Activated T-cell treated with anti-CD3 and anti-CD28 coated beads, Interleukin-2, amount 50 U/mL, for 72 hours (primary cell): ENCODE results near the gene ELF4. TPM values are rescaled to one million over a fixed set of nuclear protein-coding genes. Genes with fewer than 3 reads are reported as not detected.
A peak's percentile ranks its signal among the peaks of the same experiment; 100 is the strongest.

Source experiments
- ATAC-seq, 2 donors: fragments of 150-1000 bp; cut with Tn5 transposase; replicated peaks in 1 of 2; 2 replicates each; pipeline ENCODE4 v1.10.0; 2021; ENCODE audit warnings: moderate library complexity in 2 of 2, mild to moderate bottlenecking in 1 of 2
- DNase-seq, 2 donors: peaks; one replicate each; pipeline ENCODE4 v3.0.0; 2021 to 2022; ENCODE audit warnings: mixed read lengths in 1 of 2
- H3K27ac Mint-ChIP-seq: one replicate; pipeline ENCODE4 v1.8.0; 2022; ENCODE audit warnings: mild to moderate bottlenecking, moderate library complexity, mixed read lengths
- H3K27me3 Mint-ChIP-seq: one replicate; pipeline ENCODE4 v1.8.0; 2022; ENCODE audit warnings: low read depth, mixed read lengths
- H3K36me3 Mint-ChIP-seq, 2 donors: one replicate each; pipeline ENCODE4 v1.8.0; 2022; ENCODE audit warnings: mixed read lengths in 2 of 2, mild to moderate bottlenecking in 1 of 2; ENCODE audit not compliant: insufficient read depth in 2 of 2
- H3K4me1 Mint-ChIP-seq: one replicate; pipeline ENCODE4 v1.8.0; 2022; ENCODE audit warnings: low read depth, mixed read lengths
- H3K4me3 Mint-ChIP-seq, 2 donors: one replicate each; pipeline ENCODE4 v1.8.0; 2022; ENCODE audit warnings: mild to moderate bottlenecking in 2 of 2, mixed read lengths in 2 of 2, moderate library complexity in 2 of 2
- H3K9me3 Mint-ChIP-seq, 2 donors: one replicate each; pipeline ENCODE4 v1.8.0; 2022; ENCODE audit warnings: mixed read lengths in 2 of 2
- total RNA-seq, 2 donors: library from RNA; stranded (reverse); gene quantifications; one replicate each; pipeline ENCODE4 v1.2.3, GENCODE V29; 2022

Gene ELF4
- total RNA-seq, 2 donors from 2014 or later, result 37.9 to 41.0 TPM

DNA sequence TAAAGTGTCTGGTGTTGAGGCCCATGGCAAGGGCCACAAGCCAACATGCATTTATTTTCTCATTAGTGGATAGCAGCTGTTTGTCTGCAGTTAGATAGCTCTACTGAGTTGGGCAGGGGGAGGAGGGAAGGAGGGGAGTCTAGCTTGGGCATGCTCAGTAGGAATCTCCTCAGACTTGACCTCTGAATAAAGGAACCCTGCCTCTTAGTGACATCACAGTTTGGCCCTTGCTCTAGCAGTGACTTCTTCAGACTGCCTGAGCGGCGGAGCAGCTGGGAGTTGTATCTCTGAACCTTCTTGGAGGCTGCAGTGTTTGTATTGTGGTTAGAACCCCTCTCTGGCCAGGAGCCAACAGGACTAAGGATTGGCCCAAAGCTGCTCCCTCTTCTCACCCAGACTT, 70.5 kb downstream of the ELF4 start:
- Mint-ChIP-seq H3K36me3 (no peaks in the 10 kb centered on the region), H3K4me3 (no peak overlapping the region), H3K9me3 (no peaks in the 10 kb centered on the region), H3K27ac (no peak overlapping the region), H3K27me3 (no peaks in the 10 kb centered on the region), H3K4me1 (no peaks in the 10 kb centered on the region)
- ATAC-seq, result no peak
- no peak for DNase-seq

DNA sequence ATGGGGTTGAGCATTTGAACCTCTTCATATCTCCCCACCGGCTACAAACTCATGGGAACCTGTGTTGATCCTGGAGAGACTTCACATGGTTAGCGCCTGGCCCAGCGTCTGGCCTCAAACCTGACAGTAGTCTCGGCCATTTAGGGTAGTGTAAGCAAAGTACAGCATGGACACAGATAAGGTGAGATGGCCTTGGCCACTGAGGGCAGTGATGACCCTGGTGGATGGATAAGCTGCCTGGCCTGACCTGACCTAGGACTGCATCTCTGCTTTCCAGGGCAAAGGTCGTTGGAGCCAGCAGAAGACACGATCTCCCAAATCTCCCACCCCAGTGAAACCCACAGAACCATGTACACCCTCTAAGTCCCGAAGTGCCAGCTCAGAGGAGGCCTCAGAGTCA, 76.1 kb downstream of the ELF4 start:
- no peak overlapping the region for H3K4me3 Mint-ChIP-seq
- H3K27me3 Mint-ChIP-seq, result peaks cover 6% of the 10 kb centered on the region
- no peak overlapping the region for H3K27ac Mint-ChIP-seq
- ATAC-seq, result no peak
- H3K36me3 Mint-ChIP-seq, result no peaks in the 10 kb centered on the region
- no peaks in the 10 kb centered on the region for H3K4me1 Mint-ChIP-seq
- no peaks in the 10 kb centered on the region for H3K9me3 Mint-ChIP-seq
- no peak for DNase-seq

DNA sequence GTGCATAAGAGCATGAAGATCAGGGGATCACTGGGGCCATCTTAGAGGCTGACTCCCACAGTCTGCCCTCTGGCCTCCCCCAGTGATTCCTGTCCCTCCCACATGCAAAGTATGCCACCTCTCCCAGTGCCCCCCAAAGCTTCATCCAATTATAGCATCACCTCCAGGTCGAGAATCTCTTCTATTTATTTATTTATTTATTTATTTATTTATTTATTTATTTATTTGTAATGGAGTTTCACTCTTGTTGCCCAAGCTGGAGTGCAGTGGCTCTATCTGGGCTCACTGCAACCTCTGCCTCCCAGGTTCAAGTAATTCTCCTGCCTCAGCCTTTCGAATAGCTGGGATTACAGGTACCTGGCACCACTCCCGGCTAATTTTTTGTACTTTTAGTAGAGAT, 77.7 kb downstream of the ELF4 start:
- Mint-ChIP-seq H3K27ac (no peak overlapping the region), H3K36me3 (no peaks in the 10 kb centered on the region), H3K9me3 (no peaks in the 10 kb centered on the region), H3K4me1 (no peaks in the 10 kb centered on the region), H3K4me3 (no peak overlapping the region), H3K27me3 (peaks cover 6% of the 10 kb centered on the region)
- ATAC-seq, result no peak
- DNase-seq, result no peak

DNA sequence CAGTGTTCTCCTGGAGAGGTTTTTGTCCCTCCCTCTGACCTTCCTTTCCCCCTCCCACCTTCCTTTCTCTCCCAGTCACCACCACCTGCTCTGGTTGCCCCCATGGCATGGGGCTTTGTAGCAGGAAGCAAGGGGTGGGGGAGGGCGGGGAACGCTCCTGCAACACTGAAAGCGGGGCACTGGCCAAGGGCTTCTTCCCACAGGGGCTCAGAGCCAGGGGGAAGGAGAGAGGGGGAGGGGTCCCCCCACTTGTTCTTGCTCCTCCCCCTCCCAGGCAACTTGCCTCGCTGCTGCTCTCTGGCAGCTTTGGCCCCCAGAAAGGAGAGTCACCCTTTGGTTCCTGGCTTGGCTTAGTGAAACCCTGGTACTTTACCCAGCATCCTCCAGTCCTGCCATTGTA, 79.5 kb downstream of the ELF4 start:
- peaks cover 11% of the 10 kb centered on the region for H3K27me3 Mint-ChIP-seq
- H3K9me3 Mint-ChIP-seq, result no peaks in the 10 kb centered on the region
- no peak overlapping the region for H3K4me3 Mint-ChIP-seq
- no peak for DNase-seq
- ATAC-seq, result no peak
- H3K27ac Mint-ChIP-seq, result no peak overlapping the region
- H3K36me3 Mint-ChIP-seq, result no peaks in the 10 kb centered on the region
- H3K4me1 Mint-ChIP-seq, result no peaks in the 10 kb centered on the region

DNA sequence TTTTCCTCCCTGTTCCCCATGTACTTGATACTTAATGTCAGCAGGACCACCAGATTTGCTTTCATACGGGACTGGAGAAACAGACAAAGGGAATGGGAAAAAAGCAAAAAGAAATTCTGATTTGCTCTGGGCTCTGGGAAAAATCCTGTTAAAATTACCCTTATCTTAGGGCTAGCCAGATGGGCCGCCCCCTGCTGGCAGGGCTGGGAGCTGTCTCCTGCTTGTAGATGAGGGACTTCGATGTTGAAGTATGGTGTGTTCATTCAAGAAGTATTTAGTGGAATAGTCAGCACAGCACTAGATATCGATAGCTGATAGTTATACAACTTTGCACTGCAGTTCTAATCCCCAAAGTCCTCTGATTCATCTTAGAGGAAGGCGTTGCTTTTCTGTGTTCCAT, 82.1 kb downstream of the ELF4 start:
- H3K36me3 Mint-ChIP-seq, result no peaks in the 10 kb centered on the region
- no peaks in the 10 kb centered on the region for H3K9me3 Mint-ChIP-seq
- H3K27me3 Mint-ChIP-seq, result peaks cover 11% of the 10 kb centered on the region
- ATAC-seq (no peak), DNase-seq (peak; percentile 42 to 47)
- peaks cover 9% of the 10 kb centered on the region for H3K4me1 Mint-ChIP-seq
- no peak overlapping the region for H3K4me3 Mint-ChIP-seq
- H3K27ac Mint-ChIP-seq, result no peak overlapping the region

DNA sequence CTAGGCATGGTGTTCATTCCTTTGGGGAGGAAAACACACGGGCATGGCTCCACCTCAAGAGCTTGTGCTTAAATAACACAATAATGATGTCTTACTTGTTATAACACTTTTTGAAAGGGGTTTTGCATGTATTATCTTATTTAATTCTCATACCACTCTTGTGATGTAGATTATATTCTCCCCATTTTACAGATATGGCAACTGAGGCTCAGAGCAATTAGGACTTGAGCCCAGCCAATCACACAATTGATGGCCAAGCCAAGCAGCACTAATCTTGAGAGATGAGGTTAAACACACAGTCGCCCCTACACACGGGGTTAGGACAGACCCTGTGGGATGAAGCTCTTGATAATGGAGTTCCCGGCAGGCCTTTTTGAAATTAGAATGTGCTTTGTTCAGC, 82.7 kb downstream of the ELF4 start:
- Mint-ChIP-seq H3K27ac (no peak overlapping the region), H3K36me3 (no peaks in the 10 kb centered on the region), H3K4me3 (no peak overlapping the region), H3K27me3 (peaks cover 11% of the 10 kb centered on the region), H3K4me1 (peaks cover 9% of the 10 kb centered on the region), H3K9me3 (no peaks in the 10 kb centered on the region)
- ATAC-seq, result no peak
- no peak for DNase-seq

DNA sequence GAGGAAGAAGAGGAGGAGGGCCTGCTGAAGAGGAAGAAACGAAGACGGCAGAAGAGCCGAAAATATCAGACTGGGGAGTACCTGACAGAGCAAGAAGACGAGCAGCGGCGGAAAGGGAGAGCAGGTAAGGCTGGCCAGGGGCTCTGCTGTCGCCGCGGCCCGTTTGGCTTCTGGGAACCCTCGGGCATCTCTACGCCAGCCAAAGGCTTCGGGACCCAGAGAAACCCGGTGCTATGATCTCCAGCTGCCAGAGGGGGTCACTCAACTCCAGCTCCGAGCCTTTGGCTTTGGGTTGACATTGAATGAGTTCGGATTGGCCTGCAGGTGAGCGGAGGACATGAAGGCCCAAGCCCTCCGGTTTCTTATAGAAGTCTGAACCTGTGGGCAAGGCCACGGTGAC, 85.0 kb downstream of the ELF4 start:
- Mint-ChIP-seq H3K4me3 (no peak overlapping the region), H3K27ac (no peak overlapping the region)

DNA sequence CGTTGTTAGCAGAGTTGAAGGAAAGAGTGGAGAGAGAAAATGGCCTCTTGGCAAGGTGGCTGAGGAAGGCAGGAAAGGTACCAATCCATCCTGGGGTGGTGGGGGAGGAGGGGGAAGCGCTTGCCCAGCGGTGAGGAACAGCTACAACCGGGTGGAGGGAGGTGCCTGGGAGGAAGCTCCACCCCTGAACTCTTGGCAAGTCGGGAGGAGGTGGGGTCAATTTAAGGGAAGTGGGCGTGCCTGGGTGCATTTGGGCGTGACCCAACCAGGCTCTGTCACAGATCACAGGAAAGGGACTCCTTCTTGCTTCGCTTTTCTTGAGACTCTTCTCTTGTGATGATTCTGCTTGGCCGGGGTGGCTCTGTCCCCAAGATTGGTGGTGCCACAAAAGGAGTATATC, 86.2 kb downstream of the ELF4 start:
- DNase-seq, result peak; percentile 81 to 84
- Mint-ChIP-seq H3K4me1 (peaks cover 9% of the 10 kb centered on the region), H3K4me3 (peak overlapping the region; percentile 46 to 56), H3K27me3 (peaks cover 7% of the 10 kb centered on the region), H3K36me3 (no peaks in the 10 kb centered on the region), H3K27ac (peak overlapping the region; percentile 82), H3K9me3 (no peaks in the 10 kb centered on the region)
- peak; percentile 99 to 100 for ATAC-seq

More for the DNA sequence above, 85.0 kb downstream of the ELF4 start:
- Mint-ChIP-seq H3K4me1 (peaks cover 9% of the 10 kb centered on the region), H3K9me3 (no peaks in the 10 kb centered on the region), H3K27me3 (peaks cover 5% of the 10 kb centered on the region), H3K36me3 (no peaks in the 10 kb centered on the region)
- DNase-seq (no peak), ATAC-seq (no peak)

DNA sequence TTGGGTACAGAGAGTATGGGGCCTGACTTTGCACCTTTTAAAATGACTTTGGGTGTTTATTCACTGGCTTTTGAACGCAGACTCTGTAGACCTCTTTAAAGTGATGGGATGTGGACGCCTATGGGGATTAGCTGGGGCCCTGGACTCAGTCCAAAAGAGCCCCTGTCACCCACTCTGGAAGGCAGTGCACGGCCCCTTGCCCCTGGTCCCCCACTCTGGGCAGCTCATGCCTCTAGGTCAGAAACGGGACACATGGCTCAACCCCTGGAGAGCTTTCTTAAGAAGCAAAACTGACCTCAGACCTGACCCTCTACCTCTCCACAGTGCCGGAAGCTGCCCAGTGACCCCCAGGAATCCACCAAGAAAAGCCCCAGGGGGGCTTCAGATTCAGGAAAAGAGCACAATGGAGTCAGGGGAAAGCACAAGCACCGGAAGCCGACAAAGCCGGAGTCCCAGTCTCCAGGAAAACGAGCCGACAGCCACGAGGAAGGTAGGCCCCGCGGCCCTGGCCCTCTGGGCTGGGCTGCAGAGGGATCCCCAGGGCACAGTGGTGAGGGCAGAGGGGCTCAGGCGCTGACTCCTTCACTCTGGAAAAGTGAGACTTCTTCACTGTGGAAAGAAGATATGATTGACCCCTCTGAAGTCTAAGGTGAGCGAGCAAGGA, 89.5 kb downstream of the ELF4 start:
- peaks cover 0 to 2% of the 10 kb centered on the region in 2 donors for H3K36me3 Mint-ChIP-seq
- H3K27ac Mint-ChIP-seq, result no peak overlapping the region
- H3K4me3 Mint-ChIP-seq, result no peak overlapping the region

DNA sequence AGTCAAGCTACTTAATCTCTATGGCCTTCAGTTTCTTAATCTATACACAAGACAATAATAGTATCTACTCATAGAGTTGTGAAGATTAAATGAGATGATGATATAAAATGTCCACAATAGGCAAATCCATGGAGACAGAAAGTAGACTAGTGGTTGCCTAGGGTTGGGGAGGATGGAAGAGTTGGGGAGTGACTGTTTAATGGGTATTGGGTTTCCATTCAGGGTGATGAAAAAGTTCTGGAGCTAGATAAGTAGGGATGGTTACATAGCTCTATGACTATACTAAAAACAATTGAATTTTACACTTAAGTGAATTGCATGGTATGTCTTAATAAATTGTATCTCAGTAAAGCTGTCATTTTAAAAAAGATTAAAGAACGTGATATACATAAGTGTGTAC, 92.2 kb downstream of the ELF4 start:
- no peak for DNase-seq
- no peaks in the 10 kb centered on the region for H3K4me1 Mint-ChIP-seq
- no peak for ATAC-seq

More for the DNA sequence above, 89.5 kb downstream of the ELF4 start:
- DNase-seq, result no peak
- no peak for ATAC-seq
- no peaks in the 10 kb centered on the region for H3K9me3 Mint-ChIP-seq
- H3K4me1 Mint-ChIP-seq, result peaks cover 9% of the 10 kb centered on the region
- H3K27me3 Mint-ChIP-seq, result peaks cover 7% of the 10 kb centered on the region

DNA sequence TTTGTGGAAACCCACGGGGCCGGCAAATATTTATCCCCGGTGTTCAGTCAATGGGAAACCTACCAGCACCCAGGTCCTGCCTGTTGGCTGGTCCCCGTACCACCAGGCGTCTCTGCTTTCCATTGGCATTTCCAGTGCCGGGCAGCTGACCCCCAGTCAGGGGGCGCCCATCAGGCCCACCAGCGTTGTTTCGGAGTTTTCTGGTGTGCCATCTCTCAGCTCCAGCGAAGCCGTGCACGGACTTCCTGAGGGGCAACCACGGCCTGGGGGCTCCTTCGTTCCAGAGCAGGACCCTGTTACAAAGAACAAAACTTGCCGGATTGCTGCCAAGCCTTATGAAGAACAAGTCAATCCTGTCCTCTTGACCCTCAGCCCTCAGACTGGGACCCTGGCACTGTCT, 95.1 kb downstream of the ELF4 start:
- no peak for DNase-seq
- H3K27me3 Mint-ChIP-seq, result peaks cover 7% of the 10 kb centered on the region
- H3K36me3 Mint-ChIP-seq, result peaks cover 2% of the 10 kb centered on the region in 2 donors
- no peak for ATAC-seq
- H3K27ac Mint-ChIP-seq, result no peak overlapping the region
- no peaks in the 10 kb centered on the region for H3K4me1 Mint-ChIP-seq
- H3K9me3 Mint-ChIP-seq, result no peaks in the 10 kb centered on the region
- H3K4me3 Mint-ChIP-seq, result no peak overlapping the region

More for the DNA sequence above, 92.2 kb downstream of the ELF4 start:
- H3K27ac Mint-ChIP-seq, result no peak overlapping the region
- H3K4me3 Mint-ChIP-seq, result no peak overlapping the region
- no peaks in the 10 kb centered on the region for H3K9me3 Mint-ChIP-seq
- peaks cover 7% of the 10 kb centered on the region for H3K27me3 Mint-ChIP-seq
- H3K36me3 Mint-ChIP-seq, result peaks cover 2% of the 10 kb centered on the region in 2 donors

Other genes starting within 250 kb of the ELF4 start
- gene UTP14A, start 204.3 kb downstream of the ELF4 start, total RNA-seq, result 10 to 100 TPM; 24.8 to 32.5 TPM
- 1 to 10 TPM; 8.6 to 9.9 TPM for gene BCORL1, start 127.9 kb downstream of the ELF4 start, total RNA-seq
- gene AIFM1, start 55.3 kb upstream of the ELF4 start, total RNA-seq, result 10 to 100 TPM; 40.6 to 45.6 TPM
- 10 to 100 TPM; 22.9 to 23.3 TPM for gene RAB33A, start 61.5 kb upstream of the ELF4 start, total RNA-seq
- gene ZNF280C, start 158.4 kb upstream of the ELF4 start, total RNA-seq, result 1 to 10 TPM; 6.4 to 6.6 TPM
- gene SLC25A14, start 229.4 kb upstream of the ELF4 start, total RNA-seq, result 10 to 100 TPM; 14.2 to 14.3 TPM